Left lung (tissue), 10 donors: Measurements from ENCODE around the gene ATF3. TPM values are rescaled to one million over a fixed set of nuclear protein-coding genes. Genes with fewer than 3 reads are reported as not detected.

ENCODE experiments used
- ATAC-seq: fragments of 200-7000 bp; cut with Tn5 transposase; one replicate; pipeline ENCODE4 v1.9.1; 2020; ENCODE audit warnings: moderate library complexity
- DNase-seq, 4 donors: peaks; one replicate each; pipeline ENCODE4 v3.0.0-alpha.2; 2013 to 2020
- H3K27ac ChIP-seq, 2 donors: fragments of 200-600 bp; sonication (generic) in 1 of 2; one replicate each; pipeline versions ENCODE4 v1.5.0 to v1.8.0; 2020 to 2021
- H3K27me3 ChIP-seq, 2 donors: fragments of 200-600 bp; sonication (generic) in 1 of 2; one replicate each; pipeline versions ENCODE4 v1.5.0 to v1.8.0; 2020 to 2021
- H3K36me3 ChIP-seq, 2 donors: fragments of 200-600 bp; sonication (generic) in 1 of 2; one replicate each; pipeline versions ENCODE4 v1.5.0 to v1.8.0; 2020 to 2021
- H3K4me1 ChIP-seq, 2 donors: fragments of 200-600 bp; one replicate each; pipeline ENCODE4 v1.8.0; 2021
- H3K4me3 ChIP-seq, 2 donors: fragments of 200-600 bp; sonication (generic) in 1 of 2; one replicate each; pipeline versions ENCODE4 v1.5.0 to v1.8.0; 2020 to 2021; ENCODE audit warnings: mild to moderate bottlenecking in 1 of 2
- H3K9me3 ChIP-seq, 2 donors: fragments of 200-600 bp; sonication (generic) in 1 of 2; one replicate each; pipeline versions ENCODE4 v1.5.0 to v1.8.0; 2020 to 2021
- intact Hi-C, 2 donors: fragments of 100-400 bp; cut with DNase I; formaldehyde crosslinking; loops; one replicate each; pipeline versions ENCODE4 v1.11.2 to v1.14.2; 2022
- polyA plus RNA-seq, 6 donors: library from polyadenylated mRNA; unstranded; fragments of 120-200 nt; gene quantifications; one replicate each; pipeline ENCODE4 v1.2.1, GENCODE V29; 2013; ENCODE audit not compliant: insufficient read length in 6 of 6
- total RNA-seq, 2 donors: library from RNA; stranded (reverse); fragmentation: NEBNext Ultra II Directional; extraction: Animal tissue kit (Norgen Biotek cat#: 25700); gene quantifications; one replicate each; pipeline ENCODE4 v1.2.1, GENCODE V29; 2021
- TF ChIP-seq, protein P1 (sequence below), 2 donors: fragments of 200-600 bp; sonication (generic) in 1 of 2; IDR thresholded peaks; one replicate each; pipeline versions ENCODE4 v1.5.0 to v1.8.0; 2021; ENCODE audit warnings: antibody characterized with exemption in 2 of 2
- donor health status: DM: no; HTN: yes; CAD: no.
- donor health status: DM: no; HTN: no; CAD: no.

The ATF3 gene
- total and polyA plus RNA-seq, 8 donors, result 5.6 to 81.8 (median 25.1) TPM

DNA sequence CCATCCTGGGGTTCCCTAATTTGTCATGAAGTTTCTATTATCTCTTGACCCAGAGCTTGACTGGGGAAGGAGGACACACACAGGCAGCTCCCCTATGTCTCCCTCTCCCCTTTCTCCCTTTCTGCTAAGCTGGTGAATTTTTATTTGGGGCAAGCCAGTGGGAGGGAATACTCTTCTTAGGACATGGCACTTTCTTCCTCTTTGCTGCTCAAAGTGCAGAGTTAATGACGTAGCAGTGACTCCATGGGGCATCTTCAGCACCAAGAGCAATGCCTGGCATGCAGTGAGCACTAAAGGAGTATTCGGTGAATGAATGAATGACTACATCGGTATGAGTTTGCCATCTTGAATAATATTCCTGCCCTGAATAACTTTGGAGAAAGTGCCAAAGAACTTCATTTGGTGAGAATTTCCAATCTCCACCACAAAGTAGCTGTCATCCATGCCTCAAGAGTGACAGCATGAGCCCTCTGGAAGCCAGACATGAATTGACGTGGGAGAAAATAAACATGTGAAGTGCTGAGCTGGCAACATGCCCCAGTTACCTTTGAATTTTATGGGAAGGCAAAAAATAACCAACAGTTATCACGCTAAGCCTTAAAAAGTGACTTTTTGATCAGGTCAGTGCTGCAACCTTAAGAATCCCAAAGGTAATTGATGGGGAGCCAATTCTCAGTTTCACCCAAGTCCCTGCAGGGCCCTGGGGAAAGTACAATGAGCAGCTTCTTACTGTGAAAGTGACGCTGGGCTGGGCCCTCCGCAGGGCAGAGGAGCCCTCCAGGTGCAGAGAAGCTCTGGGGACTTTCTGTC is 22.1 kb upstream of the ATF3 start:
- H3K4me3 ChIP-seq, result no peak overlapping the region
- H3K36me3 ChIP-seq, result no peaks in the 10 kb centered on the region
- TF ChIP-seq, protein P1, sequence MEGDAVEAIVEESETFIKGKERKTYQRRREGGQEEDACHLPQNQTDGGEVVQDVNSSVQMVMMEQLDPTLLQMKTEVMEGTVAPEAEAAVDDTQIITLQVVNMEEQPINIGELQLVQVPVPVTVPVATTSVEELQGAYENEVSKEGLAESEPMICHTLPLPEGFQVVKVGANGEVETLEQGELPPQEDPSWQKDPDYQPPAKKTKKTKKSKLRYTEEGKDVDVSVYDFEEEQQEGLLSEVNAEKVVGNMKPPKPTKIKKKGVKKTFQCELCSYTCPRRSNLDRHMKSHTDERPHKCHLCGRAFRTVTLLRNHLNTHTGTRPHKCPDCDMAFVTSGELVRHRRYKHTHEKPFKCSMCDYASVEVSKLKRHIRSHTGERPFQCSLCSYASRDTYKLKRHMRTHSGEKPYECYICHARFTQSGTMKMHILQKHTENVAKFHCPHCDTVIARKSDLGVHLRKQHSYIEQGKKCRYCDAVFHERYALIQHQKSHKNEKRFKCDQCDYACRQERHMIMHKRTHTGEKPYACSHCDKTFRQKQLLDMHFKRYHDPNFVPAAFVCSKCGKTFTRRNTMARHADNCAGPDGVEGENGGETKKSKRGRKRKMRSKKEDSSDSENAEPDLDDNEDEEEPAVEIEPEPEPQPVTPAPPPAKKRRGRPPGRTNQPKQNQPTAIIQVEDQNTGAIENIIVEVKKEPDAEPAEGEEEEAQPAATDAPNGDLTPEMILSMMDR (IDR thresholded peaks at IDR 0.05), result no peak
- no peak overlapping the region for H3K27ac ChIP-seq
- peaks cover 0 to 27% of the 10 kb centered on the region in 2 donors for H3K27me3 ChIP-seq
- no peak for DNase-seq
- H3K4me1 ChIP-seq, result no peaks in the 10 kb centered on the region
- intact Hi-C loops, result no loop called here
- no peak for ATAC-seq
- H3K9me3 ChIP-seq, result no peaks in the 10 kb centered on the region

DNA sequence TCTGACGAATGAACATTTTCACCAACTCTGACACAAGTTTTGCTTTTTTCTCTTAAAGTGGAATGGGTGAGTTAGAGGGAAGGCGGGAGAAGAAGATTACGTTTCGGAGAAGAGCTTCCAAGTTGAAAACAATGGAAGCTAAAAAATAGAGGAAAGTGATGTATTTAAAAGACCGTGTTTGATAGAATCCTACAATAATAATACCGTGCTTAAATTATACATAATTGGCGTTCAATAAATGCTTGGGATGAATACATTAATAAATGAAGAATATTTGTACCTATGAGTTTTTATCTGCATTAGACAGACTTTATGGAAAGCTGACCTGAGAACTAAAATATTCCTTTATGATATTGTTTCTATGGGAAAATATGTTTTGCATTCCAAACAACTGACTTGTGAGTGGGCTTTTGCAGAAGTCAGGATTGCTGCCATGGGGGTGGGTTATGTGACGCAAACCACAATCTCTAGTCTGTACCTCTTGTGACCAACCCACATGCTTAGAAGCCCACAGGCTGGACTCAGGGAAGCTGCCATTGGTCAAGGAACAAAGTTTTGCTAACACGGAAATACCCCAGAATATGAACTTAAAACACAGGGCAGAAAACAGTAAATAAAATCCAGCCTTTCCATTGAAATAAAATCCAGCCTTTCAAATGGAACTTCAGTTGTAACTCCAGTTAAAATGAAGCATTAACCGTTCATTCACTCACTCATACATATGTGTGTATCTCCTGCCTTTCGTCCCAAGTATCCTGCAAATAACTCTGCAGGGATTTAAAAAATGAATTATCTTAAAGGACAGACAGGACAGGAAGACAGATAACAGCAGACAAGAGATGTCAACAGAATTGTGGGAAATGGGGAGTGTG is 21.3 kb upstream of the ATF3 start:
- Histone ChIP-seq H3K4me3 (no peak overlapping the region), H3K27me3 (peaks cover 0 to 27% of the 10 kb centered on the region in 2 donors), H3K9me3 (no peaks in the 10 kb centered on the region), H3K27ac (no peak overlapping the region), H3K36me3 (no peaks in the 10 kb centered on the region), H3K4me1 (no peaks in the 10 kb centered on the region)
- no peak for ATAC-seq
- TF ChIP-seq, protein P1 (IDR thresholded peaks at IDR 0.05), result no peak
- DNase-seq, result no peak
- intact Hi-C loops, result no loop called here

DNA sequence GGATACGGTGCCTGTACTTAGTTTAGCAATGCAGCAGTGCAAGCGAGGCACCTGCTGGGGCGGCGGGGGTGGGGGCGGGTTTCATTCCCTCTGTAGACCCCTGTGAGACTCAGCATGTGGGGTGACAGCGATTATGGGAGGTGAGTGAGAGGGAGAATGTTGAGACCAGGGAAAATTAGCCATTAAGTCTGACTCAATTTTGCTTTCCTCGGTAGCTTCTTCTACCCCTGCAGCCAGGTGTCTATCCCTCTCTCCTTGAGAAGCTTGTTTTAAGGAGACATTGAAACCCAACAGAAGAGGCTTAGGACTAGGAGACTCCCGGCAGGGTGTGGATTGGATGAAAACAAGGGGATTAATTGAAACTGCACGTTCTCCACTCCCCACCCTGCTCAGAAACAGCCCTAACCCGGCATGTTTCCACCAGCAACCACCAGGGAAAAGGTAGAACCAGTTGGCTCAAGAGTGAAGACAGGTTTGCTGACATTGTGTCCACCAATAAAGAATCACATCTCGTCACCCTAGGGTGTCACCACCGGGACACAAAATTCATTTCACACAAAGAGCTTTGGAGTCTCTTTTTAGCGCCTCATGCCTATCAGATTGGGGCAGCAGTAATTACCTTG is 20.6 kb upstream of the ATF3 start:
- Histone ChIP-seq H3K9me3 (no peaks in the 10 kb centered on the region), H3K27ac (no peak overlapping the region), H3K4me3 (no peak overlapping the region), H3K4me1 (no peaks in the 10 kb centered on the region), H3K27me3 (peaks cover 0 to 27% of the 10 kb centered on the region in 2 donors), H3K36me3 (no peaks in the 10 kb centered on the region)
- intact Hi-C loops, result no loop called here
- no peak for ATAC-seq
- TF ChIP-seq, protein P1 (IDR thresholded peaks at IDR 0.05), result no peak
- no peak for DNase-seq

DNA sequence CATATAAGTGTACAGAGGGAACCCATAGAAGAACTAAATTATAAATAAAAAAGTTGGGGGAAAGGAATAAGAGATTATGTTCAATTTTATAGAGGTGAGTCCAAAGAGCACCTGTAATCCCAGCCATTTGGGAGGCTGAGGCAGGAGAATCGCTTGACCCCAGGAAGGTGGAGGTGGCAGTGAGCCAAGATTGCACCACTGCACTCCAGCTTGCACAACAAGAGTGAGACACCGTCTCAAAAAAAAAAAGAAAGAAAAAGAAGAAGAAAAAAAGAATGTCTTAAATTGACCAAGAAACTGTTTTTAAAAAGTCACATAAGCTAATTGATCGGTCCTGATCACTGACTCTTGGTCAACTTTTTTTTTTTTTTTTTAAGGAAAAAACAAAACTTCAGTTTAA is 19.1 kb upstream of the ATF3 start:
- ATAC-seq, result no peak
- TF ChIP-seq, protein P1 (IDR thresholded peaks at IDR 0.05), result no peak
- intact Hi-C loops, result no loop called here

More for the DNA sequence above, 19.1 kb upstream of the ATF3 start:
- no peak overlapping the region for H3K27ac ChIP-seq
- H3K9me3 ChIP-seq, result no peaks in the 10 kb centered on the region
- no peak overlapping the region for H3K4me3 ChIP-seq
- H3K27me3 ChIP-seq, result peaks cover 0 to 27% of the 10 kb centered on the region in 2 donors
- no peak for DNase-seq
- no peaks in the 10 kb centered on the region for H3K4me1 ChIP-seq
- no peaks in the 10 kb centered on the region for H3K36me3 ChIP-seq
